NK-92 (cell line): ENCODE results near the gene PLCB2.

Experiments used
- DNase-seq: peaks from one replicate; lab custom pipeline; 2025; ENCODE audit not compliant: unreplicated experiment; lab: John Stamatoyannopoulos, UW

Gene PLCB2

DNA sequence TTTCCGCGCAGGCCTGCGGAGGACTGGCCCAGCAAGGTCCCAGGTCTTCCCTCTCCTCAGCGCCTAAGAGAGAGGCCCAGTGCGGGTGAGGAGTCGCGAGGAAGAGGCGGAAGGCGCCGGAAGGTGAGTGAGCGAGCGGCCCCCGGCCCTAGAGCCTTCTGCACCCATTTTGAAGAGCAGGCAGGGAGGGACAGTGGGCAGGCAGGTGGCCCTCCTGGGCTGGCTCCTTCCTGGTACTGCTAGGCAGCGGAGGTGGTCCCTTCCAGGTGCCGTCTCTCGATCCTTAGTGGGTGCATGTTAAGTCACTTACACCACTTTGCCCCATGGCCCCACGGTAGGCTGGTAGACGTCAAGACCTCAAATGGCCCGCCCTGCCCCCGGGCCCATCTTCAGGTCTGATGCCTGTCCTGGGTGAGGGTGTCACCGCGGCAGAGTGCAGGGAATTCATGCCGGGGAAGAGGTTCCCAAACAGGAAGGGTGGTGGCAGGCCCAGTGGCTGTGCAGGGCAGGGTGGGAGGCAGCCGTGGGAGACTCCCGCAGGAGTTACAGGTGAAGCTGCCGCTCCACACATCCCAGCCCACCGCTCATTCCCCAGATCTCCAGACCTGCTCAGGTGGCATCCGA, 54.5 kb downstream of the PLCB2 start:
- no peak for DNase-seq

DNA sequence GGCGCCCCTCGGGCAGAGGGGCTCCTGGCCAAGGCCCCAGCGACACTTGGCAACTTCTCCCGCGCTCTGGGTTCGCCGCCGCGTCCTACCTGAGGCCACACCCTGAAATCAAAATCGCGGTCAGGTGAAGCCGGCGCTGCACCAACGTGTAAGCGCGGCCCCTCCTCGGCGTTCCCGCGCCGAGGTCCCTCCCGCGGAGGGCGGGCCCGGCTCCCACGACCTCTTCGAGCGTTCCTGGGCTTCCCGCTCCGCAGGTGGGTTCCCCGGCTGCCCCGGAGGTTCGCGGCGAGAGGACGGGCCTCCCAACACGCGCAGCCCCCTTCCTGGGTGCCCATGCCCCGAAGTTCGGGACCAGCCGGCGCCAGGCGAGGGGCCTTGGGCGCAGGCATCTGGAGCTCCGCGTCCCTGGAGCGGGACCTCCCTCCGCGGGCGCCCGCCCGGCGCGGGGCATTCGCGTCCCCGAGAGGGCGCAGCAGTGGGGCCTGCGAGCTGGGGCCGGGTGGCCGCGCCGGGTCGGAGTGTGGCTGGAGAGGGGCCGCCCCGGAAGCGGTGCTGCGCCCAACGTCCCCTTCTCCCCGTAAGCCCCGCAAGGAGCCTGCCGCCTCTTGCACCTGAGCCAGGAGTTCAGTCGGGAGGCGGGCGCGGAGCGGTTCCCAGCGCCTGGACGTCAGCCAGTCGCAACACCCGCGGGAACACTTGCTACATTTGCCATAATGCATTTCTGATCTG, 55.1 kb downstream of the PLCB2 start:
- no peak for DNase-seq

DNA sequence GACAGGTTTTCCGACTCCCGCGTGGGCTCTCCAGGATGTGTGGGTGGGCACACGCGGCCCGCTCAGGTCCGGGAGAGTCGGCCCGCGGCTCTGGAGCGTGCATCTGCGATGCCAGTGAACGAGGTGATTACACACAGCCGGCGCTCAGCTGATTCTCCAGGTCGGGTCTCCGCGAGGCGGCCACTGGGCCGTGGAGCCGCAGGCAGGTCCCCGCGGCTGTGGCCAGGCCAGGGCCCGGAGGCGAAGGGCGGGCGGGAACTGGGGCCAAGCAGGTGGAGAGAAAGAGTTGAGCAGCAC, 55.6 kb downstream of the PLCB2 start:
- DNase-seq = no peak

DNA sequence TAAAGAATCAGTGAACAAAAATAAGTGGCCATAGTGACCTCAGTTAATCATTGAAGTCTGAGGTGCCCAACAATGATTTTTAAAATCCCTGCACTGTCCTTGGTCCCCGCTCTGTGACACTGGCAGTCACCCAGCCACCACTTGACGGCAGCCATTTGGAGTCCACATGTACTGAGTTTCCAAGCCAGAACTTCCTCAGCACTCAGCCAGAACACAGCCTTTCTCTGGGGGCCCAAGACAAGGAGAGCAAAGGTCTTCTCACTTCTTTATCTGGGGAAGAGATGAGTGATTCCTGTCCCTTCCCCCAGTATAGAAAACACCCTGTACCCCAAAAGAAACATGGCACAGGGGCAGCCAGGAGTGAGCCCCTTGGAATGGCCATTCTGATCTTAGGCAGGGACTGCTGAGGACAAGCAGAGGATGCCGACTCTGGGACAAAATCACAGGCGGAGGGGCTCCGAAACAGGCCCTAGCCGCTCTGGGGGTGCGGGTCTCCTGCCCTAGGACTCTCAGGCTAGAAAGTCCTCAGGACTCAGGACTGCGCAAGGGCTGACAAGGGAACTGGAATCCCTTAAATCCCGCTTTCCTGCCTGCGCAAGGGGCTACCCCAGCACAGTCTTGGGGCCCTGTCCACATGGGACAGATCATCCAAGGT, 56.1 kb downstream of the PLCB2 start:
- no peak for DNase-seq

DNA sequence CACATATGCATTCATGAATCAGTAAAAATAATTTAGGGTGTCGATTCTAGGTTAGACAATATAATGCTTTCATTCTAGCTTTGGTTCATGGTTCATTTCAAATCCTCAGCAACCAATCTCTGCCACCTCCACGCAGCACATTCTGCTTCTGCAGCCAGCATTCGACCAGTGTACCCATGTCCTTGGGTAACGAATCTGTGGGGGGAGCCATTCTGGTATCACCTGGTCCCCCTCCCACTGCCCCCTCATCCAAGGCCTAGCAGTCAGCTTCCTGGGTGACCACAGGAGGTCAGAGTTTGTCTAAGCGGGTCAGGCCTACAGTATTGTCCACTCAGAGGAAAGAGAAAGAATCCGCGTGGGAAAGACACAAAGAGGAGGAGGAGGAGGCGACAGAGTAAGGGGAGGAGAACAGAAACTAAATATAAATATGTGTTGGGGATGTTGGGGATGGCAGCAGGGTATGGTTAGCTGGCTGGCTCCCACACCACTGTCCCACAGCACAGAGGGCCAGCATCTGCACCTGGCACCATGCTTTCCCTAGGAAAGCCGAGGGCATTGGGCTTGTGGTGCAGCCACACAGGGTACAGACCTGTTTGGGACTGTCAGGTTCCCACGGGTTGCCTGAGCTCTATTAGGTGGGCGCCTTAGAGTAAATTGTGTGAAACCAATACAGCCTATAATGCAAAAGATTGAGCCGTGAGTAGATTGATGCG, 56.8 kb downstream of the PLCB2 start:
- DNase-seq = no peak

DNA sequence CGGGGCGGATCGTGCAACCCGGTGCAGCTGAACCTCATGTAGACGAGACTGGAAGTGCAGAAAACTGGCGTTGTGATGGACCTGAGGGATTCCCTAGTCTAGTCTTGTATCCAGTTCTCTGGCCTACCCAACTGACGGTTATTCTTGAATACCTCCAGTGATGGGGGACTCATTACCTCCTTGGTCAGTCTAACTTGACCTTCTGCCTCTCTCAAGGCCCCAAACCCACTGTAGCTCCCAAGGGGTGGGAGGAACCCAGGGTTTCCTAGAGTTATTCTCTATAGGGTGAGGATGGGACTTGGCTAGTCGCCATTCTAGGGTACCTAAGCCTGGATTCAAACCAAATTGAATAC, 57.5 kb downstream of the PLCB2 start:
- DNase-seq = no peak

DNA sequence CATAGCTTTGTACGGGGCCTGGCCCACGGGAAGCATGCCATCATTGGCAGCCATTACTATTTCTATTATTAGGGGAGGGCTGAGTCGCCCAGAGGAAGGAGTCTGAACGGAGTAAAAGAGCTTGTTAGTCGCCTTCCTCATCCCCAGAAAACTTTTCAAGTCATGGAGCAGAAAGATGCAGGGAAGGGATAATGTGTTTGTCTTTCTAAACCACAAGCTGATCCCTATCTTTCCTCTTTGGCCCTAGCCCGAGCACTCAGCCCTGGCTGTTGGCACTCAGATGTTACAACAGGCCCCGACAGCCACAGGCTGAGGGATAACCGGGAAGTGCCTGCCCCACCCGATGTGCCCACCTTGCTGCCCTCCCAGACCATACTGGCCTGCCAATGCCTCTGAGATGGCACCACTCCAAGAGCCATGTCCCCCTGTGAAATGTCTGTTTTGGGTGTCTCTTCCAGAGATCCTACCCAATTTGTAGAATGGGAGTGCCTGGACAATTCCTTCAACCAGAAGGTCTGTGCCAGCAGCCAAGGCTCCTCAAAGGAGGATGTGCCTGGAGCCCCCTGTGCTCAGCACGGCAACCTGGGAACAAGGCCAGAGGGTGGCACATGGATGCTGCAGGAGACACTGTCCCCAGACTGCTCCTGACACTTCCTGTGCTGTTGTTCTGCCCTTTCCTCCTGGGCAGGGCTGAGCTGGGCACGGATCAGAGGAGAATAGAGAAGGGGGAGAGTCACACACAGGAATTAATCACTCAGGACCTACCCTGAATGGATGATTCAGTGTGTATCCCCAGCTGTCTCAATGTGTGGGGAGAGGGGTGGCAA, 58.0 kb downstream of the PLCB2 start:
- no peak for DNase-seq

DNA sequence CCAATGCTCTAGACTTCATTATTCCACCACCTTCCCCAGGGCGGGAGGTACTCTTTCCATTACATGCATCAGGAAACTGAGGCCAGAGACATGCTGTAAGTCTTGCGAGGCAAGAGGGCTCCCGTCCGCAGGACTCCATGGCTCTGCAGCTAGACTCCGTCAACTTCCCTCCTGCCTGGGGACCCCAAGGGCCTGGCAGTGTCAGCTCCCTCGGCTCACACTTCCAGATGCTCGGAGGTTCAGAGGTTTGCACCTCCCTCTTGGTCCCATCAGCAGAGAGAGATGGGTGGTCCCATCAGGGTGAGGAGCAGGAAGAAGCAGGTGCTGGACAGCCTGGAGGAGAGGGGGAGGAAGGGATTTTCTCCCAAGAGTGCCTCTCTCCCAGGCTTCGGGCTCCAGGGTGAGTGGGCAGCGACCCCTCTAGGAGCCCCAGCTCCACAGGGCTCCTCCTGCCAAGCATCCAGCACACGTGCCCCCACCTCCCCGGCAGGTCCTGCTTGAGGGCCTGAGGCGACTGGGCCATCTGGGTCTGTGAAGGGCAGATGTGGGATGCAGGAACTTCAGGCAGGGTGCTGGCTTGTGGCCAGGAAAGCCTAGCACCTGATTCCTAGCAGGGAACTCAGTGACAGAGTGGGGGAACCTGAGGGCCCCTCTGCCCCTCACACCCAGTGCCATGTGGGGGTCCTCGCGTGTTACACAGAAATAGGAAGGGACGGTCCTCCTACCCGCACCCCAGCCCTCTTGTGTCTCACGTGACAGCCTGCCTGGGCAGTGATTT, 59.5 kb downstream of the PLCB2 start:
- DNase-seq = no peak

DNA sequence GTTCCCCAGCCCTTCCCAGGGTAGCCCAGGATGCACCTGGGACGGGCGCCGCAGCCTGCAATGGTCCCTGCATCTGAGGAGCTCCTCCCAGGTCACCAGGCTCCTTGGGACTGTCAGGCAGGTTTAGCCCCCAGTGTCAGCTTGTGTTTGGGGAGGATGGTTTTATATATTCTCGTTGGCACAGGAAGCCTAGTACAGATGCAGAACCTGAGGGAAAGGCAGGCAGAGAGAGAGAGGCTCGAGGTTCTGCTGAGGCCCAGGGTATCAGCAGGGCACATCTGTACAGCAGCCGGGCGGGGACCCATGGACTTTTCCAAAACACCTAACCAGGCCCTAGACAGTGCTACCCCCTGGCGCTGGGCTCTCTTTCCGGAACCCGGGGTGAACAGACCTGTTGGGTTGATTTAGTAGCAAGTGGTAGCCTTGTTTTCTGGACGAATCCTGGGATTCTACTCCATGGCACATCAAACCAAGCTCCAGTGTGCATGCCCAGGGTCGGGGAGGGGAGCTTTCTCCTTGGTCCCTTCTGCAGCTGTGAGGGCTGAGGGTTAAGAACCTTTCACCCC, 60.2 kb downstream of the PLCB2 start:
- no peak for DNase-seq

DNA sequence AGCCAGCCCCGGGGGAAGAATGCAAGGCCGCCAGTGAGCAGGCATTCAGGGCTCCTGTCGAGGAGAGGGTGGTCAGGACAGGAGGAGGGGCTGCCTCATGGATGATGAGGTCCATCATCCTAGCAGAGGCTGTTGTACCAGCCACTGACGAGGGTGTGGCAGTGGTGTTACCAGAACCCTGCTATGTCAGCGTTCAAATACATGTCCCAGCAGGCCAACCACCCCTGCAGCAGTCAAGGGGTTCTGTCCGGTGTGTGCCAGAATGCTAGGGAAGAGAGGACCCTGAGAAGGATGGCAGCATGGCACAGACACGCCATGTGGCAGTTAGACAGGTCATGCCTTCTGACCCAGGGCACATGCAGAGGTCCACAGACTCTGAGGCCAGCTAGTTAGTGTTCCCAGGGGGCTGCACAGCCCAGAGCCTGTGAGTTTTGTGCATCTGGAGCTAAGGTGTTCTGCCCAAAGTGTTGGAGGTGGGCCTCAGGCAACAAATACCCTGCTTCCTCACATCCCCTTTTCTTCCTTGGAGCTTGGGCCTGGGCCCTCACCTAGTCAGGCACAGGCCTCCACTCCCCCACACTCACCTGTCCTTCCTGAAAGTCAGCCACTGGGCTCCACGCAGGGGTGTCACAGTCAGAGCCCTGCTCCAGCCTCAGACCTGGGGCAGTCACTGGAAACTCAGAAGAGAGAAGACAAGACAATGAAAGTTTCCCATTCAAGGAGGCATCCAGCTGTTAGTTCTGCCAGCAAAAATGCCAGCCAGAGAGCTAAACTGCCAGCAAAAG, 61.0 kb downstream of the PLCB2 start:
- DNase-seq = no peak

DNA sequence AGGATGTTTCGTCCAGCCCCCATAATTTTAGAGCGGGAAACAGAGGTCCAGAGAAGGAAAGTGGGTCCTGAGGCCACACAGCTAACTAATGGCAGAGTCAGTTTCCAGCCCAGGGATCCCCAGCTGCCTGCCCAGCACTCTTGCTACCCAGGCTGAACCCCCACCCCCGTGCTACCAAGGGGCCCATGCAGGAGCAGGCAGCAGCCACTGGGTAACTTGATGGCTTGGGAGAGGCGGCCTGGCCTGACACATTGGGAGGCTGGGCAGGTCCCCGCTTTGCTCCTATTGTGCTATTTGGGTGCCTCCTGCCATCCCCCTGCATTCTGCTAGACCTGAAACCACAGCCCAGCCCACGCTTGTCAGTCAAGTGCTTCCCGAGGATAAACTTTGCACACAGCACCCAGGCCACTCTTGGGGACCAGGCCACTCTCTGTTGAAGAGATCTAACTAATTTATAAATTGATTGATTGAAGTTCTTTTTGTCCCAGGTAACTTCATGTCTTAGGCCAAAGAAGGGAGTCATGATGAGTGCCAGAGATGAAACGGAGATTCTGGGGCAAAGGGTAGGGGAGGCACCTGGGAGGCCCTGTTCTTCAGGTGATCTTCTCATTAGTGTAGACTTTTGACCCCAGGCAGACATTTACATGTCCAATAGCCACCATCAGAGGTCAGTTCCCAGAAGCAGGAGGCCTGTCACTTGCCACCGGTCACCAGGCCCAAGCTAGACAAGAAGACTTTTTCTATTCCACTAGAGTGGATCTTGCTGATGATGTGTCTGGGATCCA, 61.9 kb downstream of the PLCB2 start:
- no peak for DNase-seq

DNA sequence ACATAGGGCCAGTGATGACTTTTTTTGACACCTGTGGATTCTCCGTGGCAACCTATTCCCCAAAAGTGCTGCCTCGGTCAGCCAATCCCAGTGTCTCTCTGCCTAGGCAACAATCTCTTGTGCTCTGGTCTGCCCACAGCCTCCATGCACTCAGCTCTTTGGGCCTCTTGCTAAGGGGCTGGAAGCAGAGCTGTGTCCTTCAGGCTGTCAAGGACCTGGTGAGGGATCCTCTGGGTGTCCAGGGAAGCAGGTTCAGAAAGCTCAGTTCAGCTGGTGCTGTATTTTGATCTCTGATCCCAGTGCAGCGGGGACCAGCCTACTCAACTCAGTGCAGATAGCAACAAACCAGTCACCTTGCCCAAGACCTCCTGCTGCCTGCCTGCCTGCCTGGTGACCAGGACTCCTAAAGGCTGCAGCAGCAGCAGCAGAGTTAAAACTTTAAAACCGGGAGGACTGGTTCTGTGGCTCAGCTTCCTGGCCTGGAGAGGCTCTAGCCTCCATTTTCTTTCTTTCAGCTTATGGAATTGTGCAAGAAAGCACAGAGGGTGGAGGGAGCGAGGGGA, 62.7 kb downstream of the PLCB2 start:
- no peak for DNase-seq

DNA sequence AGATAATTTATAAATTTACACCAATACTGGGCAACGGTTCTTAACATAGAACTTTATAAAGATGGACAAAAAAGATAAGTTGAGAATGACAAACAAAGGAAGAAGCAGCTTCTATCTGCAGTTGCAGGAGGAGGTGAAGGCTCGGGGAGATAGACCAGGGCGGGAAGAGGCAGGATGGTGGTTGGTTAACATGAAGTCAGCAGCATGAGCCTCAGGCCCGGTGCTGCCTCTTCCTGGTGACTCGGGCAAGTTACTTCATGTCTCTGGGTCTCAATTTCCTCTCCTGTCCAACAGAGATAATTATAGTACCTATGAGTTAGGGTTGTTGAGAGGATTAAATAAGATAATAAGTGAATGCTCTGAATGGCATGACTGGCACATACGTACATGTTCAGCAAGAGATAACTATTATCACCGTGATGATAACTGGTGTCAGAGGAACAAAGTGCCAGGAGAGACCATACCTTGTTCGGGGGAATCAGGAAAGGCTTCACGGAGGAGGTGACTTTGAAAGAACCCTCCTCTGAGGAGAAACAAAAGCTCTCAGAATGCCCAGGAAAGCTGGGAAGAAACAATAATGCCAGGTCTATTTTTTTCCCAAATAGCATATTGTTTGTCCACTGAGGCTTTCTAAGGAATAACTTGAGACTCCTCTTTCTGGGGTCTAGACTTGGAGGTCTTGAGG, 64.5 kb downstream of the PLCB2 start:
- no peak for DNase-seq

DNA sequence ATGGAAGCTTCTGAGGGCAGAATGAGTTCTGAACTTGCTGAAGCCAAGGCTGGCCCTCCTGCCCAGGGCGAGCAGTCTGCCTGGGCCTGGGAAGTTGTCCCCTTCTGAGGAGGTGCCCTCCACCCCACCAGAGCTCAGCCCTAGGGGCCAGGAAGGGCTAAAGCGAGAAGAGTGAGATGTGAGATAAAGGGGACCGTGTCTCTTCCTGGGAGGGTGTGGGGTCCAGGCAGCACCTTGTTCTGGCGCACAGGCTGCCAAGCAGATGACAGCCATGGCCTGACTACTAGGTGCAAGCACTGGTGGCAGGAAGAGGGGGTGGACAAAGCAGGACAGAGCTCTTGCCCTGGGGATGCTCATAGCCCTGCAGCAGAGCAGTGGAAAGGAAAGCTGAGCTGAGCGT, 65.1 kb downstream of the PLCB2 start:
- no peak for DNase-seq

DNA sequence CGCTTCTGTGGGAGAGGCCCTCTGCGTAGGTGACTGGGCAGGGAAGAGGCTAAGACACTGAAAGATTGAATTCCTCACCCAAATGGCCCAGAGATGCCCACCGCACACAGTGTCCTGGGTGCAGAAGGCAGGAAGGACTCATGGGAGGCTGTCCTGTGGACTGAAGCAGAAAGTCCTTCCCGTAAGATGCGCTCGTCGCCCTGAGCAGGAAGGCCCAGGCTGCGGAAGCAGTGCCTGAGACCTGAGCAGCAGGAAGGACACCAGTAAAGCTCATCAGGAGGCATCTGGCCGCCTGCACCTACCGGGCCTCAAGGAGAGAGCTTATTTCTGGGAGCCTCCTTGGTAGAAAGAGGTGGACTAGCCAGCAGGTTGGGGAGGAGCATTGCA, 65.5 kb downstream of the PLCB2 start:
- DNase-seq = no peak

DNA sequence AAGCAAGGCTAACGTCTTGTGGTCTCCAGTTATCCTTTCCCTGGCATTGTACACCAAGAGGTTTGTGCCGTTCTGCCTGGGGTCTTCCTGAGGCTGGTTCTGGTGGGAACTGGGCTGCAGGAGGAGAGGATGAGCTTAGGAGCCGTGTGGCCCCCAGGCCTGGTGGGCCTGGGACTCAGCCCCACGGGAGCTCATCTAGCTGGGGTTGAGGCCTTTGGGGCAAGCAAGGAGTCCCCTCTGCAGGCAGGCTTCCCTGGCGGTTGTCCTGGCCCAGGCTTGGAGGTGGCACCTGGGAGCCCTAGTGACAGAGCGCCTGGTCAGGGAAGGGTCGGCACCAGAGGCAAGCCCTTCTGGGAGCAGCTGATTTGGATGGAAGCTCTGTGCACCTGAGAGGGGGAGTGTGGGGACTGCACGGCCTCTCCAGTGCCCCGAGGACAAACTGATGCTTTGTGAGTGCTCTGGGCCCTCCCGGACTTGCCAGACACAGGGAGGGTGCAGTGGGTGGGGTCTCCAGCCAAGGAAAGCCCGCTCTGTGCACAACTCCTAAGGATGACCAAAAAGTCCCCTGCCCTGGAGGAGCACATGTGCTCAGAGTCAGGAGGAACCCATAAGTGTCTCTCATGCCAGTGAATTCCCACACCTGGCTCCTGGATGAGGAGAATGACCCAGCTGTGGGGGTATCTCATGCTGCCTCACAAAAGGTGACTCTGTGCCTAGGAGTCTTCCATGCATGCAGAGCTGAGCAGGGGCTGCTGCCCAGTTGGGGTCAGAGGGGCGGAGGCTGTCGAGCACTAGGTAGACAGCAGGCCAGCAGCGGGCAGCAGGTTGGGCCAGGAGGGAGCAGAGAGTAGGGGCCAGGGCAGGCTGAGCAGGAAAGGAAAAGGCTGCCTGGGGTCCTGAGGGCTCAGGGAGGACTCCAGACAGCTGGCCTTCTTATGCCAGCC, 66.2 kb downstream of the PLCB2 start:
- DNase-seq = no peak
